COLO668 (cell line): Measurements from ENCODE around the gene BRD2.

ENCODE experiments used
- DNase-seq: peaks from one replicate; lab custom pipeline; 2025; ENCODE audit not compliant: unreplicated experiment; lab: John Stamatoyannopoulos, UW

BRD2 gene

DNA sequence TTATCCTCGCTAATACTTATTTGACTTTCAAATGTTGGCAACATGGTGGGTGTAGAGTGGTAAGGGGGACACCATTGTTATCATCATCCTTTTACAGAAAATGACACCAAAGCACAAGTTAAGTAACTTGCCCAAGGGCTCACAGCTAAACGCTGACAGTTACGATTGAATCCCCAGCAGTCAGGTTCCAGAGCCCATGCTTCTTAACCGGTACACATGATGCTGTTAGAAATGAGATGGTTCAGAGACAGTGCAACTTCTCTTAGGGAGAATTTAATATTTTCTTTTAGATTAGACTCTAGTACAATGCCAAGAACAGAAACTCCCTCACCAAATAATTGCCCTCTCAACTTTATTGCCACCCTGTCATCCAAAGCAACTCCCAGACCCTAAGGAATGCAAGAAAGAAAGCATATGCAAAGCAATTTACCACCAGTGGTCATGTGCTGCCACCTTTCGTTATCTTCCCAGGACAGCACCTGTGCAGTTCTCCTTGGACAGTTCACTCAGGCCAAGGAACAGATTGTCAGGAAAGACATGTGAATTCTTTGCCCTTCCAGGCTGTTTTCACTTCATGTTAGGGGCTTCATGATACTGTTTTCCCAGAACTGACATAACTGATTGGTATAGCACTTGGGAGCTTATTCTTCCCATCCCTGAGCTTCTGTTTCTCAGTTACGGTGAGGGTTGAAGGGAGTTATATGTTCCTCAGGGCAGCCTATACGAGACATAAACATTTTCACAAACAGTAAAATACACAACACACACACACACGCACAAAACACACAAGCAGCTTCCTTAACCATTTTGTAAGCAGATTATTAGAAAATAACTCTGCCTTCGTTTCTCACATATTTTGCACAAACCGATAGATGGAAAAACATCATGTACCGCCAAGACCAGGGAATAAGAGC is 20.6 kb upstream of the BRD2 start:
- peak; percentile 27 for DNase-seq

DNA sequence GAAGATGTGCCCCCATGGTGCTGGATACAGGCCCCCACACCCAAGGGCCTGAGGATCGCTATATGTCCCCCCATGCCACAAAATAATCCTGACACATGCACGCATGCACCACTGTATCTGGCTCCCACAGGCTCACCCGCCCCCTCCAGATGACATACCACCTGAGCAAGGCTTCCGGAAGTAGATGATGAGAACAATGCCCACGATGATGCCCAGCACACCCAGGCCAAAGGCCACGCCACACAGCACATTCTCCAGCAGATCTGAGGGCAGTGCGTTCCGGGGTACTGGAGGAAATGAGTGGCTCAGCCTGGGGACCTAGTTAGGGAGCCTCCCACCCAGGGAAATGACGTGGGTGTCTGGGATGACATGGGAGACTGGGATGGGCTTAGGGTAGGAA is 19.3 kb upstream of the BRD2 start:
- no peak for DNase-seq

DNA sequence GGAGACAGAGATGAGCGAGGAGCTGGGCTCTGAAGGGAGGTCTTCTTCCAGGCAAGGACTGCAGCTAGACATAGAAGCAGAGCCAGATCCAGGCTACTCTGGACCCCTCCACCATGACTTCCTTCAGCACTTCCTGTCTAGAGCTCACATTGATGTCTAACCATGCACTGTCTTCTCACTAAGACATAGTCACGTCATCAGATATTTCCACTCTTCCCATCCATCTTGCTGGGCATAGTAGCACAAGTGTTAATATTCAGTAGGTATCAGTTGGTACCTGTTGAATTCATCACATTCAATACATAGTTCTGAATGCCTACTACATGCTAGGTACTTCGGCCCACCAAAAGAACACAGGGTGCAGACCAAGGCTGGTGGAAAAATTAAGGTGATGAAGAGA is 18.4 kb upstream of the BRD2 start:
- no peak for DNase-seq

DNA sequence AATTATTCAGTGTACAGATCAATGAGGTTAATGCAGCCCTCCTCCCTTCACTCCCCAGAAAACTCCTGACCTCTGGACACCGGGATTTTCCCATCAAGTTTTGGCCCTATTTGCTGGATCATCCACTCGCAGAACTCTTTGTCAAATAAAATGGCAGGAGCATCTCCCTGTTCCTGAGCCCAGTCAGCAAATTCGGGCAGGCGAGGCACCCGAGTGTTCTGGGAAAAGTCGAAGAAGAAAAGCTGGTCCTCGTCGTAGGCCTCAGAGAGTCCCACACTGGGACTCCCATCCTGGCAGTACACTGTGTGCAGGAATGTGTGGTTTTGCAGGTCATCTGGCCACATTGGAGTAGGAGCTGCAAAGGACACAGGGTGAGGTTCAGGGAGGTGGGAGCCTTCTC is 17.9 kb upstream of the BRD2 start:
- DNase-seq = no peak

DNA sequence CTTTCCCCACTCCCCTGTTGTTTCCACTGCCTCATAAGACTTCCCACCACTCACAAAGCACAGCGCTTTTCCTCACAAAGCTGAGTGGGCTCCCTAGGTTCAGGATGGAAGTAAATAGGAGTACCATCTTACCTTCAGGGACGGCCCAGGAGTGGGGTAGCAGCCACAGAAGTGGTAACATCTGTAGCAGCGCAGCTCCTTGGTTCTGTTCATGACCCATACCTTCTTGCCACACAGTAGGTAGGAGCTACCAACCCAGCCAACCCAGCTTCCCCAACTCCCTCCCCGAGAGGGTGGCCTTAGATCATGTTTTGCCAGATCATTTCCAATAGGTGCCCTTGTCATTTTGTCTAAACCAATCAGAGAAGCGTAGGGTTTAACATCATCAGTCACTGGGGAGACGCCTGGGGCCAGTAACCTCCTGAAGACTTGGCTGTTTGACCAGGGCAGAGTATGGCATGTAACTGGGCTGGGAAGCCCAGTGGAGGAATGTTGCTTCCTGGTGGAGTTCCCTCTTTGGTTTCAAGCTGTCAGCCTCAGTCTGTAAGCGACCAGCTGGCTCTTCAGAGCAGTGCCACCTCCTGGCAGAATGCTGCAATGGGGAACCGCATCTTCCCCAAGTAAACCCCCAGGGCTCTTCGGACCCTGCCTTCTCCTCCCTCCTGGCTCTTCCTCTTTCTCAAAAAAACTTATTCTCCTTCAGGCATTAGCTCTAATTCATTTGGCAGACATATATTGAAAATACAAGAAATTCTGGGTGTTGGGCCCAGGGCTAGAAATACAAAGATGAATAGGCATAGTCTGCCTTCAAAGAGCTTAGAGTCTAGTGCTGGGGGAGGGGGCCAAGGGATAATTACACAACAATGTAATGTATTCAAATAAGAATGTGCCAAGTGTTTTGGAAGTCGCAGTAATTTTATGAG is 15.3 kb upstream of the BRD2 start, which contains the start of gene HLA-DMA:
Gene HLA-DMA (minus strand): TSS at position 281 of the 923 bp plus-strand sequence. CDS start 61 bp downstream, at position 220.
- peak; percentile 26 for DNase-seq

DNA sequence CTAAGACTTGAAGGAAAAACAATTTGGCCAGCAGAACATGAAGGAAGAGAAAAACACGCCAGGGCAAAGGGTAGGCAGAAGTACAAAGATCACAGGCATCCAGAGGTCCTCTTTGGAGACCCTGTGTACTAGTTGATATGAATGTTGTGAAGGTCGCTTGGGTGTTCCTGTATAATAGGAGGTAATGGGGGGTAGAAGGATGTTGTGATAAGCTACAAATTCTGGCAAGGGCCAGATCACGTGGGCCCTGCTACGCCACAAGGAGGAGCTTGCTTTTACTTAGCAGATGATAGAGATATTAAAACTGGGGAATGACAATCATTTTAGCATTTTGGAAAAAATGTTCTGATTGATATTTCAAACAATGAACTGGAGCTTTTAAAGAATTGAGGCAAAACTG is 14.6 kb upstream of the BRD2 start:
- DNase-seq = no peak

DNA sequence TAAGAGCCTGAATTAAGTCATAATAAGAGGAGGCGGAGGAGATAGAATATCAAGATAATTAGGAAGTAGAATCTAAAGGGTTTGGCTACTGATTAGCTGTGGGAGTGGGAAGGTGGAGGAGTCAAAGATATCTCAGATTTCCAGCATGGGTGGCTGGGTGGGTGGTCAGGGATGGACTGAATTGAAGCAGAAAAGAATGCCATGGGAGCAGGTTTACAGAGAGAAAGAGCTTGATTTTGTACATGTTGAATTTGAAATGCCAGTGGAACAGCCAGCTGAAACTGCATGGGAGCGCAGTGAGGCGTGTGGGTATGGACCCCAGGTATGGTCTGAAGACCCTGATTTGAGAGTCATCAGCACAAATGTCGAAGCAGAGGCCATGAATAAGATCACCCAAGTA is 14.1 kb upstream of the BRD2 start:
- no peak for DNase-seq

DNA sequence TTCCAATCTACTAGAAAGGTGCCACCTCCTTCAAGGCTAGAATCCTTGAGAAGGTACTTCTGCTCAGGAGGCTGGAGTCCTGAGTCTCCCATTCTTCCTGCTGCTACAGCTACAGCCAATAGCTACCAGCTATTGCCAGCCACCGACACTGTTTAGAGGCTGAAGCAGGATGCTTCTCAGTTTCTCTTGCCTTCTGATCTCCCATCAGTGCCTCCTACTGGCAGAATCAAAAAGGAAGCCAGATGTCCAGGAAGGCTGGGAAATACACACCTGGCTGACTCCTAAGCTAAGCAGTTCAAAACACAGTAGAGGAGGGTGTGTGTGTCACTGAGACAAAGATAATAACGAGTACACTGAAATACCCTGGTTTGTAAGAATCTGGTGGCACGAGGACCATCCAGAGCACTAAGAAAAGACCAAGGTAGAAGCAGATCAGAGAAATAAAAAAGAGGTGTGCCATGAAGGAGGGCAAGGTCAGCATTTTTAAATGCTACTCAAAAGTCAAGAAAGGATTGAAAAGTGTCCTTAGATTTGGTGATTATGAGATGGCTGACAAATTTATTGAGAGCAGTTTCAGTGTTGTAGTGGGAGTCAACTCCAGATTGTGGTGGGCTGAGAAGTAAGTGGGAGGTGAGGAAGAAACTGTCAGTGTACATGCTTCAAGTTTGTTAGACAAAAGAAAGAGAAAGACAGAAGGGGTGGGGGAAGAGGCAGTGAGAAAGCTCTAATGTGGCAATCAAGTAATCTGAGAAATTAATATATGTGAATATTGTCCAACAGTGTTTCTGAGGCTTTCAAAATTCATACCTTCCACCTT is 13.2 kb upstream of the BRD2 start:
- peak; percentile 10 for DNase-seq

DNA sequence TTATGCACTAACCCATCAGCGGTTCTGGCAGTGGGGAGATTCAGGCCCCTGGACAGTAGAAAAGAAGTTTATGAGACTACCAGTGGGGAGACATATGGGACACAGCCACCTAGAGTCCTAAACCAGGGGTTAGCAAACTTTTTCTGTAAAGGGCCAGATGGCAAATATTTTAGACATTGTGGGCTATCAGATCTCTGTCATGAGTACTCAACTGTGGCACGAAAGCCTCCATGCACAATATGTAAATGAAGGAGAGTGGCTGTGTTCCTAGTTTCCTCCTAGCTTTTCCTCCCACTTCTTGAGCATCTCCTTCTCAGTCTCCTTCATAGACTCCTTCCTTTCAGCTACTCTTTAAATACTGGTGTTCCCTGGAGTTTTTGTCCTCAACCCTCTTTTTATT is 12.2 kb upstream of the BRD2 start:
- DNase-seq = no peak

DNA sequence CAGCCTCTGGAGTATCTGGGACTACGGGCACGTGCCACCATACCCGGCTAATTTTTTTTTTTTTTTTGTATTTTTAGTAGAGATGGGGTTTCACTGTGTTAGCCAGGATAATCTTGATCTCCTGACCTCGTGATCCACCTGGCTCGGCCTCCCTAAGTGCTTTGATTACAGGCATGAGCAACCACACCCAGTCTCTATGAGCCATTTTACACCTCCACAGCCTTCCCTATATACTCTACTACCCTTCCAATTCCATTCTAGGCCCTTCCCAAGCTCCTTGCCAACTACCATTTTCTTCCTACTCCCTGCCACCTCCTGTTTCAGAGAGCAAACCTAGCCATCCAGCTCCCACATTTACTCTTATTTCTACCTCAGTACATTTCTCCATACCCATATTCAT is 7.8 kb upstream of the BRD2 start:
- no peak for DNase-seq

DNA sequence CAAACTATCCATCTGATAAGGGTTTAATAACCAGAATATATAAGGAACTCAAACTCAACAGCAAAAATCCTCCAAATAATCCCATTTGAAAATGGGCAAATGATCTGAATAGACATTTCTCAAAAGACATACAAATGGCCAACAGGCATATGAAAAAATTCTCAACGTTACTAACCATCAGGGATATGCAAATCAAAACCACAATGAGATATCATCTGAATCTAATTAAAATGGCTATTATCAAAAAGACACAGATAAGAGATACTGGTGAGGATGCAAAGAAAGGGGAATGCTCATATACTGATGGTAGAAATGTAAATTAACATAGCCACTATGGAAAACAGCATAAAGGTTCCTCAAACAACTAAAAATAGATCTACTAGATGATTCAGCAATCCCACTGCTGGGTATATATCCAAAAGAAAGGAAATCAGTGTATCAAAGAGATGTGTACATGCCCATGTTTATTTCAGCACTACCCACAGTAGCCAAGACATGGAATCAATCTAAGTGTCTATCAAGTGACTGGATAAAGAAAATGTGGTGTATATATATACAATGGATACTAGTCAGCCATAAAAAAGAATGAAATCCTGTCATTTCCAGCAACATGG is 6.1 kb upstream of the BRD2 start:
- DNase-seq = no peak

DNA sequence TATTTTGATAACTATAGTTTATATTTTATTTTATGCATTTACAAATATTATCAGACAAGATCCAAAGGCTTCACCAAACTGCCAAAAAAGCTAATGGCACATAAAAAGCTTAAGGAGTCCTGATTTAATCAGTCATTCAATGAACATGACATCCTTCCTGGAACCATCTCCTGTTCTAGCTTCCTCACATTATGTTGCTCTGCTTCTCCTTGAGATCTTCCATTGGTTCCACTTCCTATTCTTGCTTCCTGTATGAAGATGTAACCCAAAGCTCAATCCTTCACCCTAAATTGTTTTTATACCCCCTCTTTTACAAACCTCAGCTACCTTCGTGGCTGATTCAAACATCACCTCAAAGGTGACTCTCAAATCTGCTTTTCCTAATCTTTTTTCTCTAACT is 4.5 kb upstream of the BRD2 start:
- no peak for DNase-seq

DNA sequence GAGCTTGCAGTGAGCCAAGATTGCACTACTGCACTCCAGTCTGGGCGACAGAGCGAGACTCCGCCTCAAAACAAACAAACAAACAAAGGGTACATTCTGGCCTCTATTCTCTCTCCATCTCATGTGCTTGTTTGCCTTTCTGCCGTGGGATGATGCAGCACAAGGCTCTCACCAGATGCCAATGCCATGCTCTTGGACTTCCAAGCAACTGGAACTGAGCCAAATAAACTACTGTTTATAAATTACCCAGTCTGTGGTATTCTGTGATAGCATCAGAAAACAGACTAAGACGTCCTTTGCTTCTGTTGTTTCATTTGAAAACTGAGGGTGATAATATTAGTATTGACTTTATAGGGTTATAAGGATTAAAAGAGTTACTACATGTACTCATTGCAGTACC is 3.6 kb upstream of the BRD2 start:
- no peak for DNase-seq

DNA sequence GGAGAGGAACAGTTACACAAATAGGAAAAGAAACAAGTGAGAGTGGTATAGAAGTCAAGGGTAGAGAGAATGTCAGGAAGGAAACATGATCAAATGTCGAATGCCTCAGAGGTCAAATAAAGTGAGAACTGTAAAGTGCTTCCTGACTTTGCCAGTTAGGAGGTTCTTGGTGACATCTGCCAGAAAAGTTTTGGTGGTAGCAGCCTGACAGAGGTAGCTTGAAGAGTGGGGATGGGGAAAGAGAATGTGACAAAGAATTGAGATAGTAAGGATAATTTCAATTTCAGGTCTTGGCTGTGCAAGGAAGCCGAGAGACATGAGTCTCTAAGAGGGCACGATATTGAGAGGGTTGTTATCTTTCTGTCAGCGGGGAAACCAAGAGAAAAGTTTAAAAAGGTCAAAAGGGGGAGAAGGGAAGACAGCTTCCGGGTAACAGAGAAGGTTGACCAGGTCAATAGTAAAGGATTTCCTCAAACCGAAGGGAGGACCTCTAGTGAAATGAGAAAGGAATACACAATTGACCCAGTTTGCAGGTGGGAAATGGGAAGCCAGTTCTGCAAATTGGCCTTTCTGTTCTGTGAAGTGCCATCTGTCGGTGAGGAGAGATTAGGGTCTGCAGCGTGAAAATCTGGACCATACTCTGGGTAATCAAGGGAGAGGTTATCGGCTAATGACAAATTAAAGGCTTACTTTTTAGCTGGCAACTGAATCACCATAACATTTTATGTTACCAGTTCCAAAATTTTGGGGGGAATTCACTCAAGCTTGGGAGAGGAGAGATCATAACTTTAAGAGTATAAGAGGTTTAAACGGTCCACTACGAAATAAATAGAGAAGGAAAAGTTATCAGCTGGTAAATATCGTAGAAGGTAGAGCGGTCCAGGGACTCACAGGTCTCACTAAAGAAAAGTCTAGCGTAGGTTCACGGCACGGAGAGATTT is 973 bp upstream of the BRD2 start:
- DNase-seq = peak; percentile 15

DNA sequence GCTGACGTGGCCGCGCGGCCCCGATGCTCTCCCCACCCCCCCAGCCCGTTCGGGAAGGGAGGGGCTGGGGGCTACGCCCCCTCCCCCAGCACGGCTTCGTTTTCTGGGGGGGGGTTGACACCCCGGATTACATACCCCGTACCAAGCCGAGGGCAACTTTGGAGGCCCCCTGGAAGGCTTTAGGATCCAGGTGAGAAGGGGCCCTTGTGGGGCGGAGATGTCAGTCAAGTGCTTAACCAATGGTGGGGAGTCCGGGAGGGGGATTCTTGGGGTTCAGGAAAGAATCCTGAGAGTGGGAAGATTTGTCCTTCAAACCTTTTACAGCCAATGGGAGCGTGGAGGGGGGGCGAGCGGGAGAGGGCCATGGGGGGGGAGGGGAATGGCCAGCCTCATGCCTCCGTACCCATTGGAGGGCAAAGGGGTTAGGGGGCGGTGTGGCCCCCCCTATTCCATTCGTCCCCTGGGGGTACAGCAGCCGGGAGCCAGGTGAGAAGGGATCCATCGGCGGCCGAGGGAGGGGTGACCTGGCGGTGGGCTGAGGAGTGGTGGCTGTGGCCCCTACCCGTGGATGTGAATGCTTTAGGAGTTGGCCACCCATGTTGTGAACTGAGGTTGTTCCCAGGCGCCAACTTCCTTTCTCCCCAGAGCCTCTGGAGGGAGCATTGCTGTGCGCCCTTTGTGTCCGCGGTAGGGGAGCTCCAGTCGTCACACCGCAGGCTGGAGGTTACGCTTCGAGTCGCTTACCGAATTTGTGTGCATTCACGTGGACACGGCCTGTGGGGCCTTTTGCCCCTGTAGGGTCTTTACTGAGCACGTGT is 682 bp downstream of the BRD2 start:
- peak; percentile 77 for DNase-seq

DNA sequence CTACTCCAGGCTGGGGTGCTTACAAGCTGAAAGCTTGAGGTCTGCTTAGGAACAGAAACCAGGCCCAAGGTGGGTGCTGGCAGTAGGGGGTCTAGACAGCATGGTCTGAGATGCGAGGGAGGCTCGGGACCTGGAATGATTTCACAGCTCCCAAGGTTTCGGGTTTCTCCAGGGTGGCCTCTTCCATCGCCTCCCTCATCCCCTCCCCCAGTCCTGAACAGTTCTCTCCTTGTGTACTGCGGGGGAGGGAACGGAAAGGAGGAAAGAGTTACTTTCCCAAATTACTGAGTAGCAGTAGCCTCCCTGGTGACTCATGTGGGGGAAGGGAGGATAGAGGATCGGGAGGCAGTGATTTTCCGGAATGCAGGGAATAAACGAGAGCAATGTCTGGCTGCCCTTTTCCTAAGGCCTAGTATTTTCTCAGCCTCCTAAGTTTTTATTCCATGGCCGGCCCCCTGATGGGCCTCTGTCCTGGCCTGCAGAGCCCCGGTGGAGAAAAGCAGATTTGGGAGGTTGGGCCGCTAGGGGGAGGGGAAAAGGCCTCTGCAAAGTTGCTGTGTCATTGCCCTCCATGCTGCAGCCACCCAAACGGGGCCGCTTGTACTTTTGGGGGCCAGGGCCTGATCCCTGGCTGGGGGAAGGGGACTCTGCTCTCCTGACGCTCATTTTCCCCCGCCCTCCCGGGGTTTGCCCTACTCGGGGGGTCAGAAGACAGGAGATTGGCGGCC is 1.5 kb downstream of the BRD2 start:
- peak; percentile 60 for DNase-seq

DNA sequence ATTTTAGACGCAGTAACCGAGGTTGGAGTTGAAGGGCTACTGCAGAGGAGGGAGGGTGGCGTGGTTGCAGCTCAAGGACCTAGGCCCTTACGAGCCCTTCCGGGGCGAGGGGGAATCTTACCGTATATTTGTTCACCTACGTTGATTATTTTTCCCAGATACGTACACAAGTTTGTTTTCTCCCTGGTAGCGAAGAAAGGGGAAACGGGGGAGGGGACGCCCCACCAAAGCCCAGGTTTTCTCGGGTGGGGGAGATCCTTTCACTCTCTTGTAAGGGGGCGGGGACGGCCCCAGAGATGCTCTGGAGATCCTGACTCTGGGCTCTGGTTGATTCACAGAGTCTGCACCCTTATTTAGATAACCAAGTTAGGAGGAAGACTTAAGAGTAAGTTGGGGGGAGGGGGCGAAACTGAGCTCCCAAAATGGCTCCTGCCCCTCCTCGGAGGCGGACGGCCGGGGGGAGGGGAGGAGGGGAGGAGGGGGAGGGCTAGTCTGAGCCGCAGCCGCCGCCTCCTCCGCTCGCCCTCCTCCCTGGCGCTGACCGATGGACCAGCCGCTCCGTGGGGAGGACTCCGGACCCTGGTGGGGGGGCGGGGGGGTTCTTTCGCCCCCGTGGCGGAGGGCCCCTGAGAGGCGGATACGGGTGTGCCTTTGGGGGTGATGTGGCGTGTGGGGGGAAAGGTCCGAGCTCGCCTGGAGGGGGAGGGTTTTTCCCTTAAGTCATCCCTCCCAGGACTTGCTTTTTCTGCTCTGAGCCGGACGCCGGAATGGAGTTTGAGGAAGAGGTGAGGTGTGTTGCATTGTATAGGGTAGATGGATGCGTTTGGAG is 2.2 kb downstream of the BRD2 start:
- DNase-seq = peak; percentile 82
